ENCODE results near the gene FAM163B.

FAM163B gene

DNA sequence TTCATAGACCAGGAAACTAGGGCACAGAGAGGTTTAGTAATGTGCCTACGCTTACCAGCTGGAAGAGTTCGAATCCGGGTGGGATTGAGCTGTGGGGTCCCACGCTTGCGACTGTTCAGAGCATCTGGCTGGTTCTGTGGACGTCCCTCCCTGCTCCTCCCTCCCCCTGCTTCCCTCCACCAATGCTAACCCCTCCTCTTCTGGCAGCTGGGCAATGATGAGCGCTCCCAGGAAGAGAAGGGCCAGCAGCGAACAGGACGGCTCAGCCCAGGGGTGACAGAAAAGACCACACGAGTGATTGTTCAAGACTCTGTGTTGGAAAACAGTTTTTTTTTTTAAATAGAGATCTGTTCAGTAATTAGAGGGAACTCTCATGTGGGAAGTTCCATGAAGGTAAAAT is 6.9 kb downstream of the FAM163B start:
- H3K9ac ChIP-seq (ENCODE audit: low read length in 5 of 5), result no peak overlapping the region
- H3K9me3 ChIP-seq (ENCODE audit: control insufficient read depth in 5 of 5, low read length in 5 of 5), result peaks cover 5 to 23% (median 21%) of the 10 kb centered on the region in 5 donors
- H3K4me3 ChIP-seq (ENCODE audit: low read depth in 1 of 5, low read length in 5 of 5), result no peak overlapping the region
- H3K27ac ChIP-seq (ENCODE audit: low read depth, low read length), result no peak overlapping the region
- peaks cover 27 to 52% (median 47%) of the 10 kb centered on the region in 5 donors for H3K27me3 ChIP-seq (ENCODE audit: control insufficient read depth in 5 of 5, insufficient read depth in 4 of 5, low read length in 5 of 5)
- H3K36me3 ChIP-seq (ENCODE audit: control insufficient read depth in 5 of 5, insufficient read depth in 5 of 5, low read length in 5 of 5), result no peaks in the 10 kb centered on the region
- H3K4me1 ChIP-seq (ENCODE audit: control insufficient read depth in 5 of 5, insufficient read depth in 5 of 5, low read length in 5 of 5), result no peaks in the 10 kb centered on the region

DNA sequence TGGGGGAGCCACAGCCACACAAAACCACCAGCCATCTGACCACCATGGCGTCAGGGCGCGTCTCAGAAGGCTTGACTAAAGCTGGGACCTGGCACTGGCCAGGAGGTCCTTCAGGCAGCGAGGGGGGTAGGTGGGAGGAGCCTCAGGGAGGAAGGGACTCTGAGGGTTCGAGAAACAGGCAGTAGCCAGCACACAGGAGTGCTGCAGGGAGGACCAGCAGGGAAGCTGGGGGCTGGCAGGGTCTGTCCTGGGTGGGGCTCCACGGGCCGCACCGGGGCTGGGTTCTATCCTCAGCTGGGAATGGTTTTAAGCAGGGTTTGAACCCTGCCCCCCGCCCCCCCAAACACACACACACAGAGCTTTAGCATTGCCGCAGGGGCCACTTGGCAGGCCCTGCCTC is 7.4 kb downstream of the FAM163B start:
- peaks cover 11 to 28% (median 26%) of the 10 kb centered on the region in 5 donors for H3K9me3 ChIP-seq (ENCODE audit: control insufficient read depth in 5 of 5, low read length in 5 of 5)
- H3K4me1 ChIP-seq (ENCODE audit: control insufficient read depth in 5 of 5, insufficient read depth in 5 of 5, low read length in 5 of 5), result no peaks in the 10 kb centered on the region
- H3K27ac ChIP-seq (ENCODE audit: low read depth, low read length), result no peak overlapping the region
- H3K9ac ChIP-seq (ENCODE audit: low read length in 5 of 5), result no peak overlapping the region
- no peaks in the 10 kb centered on the region for H3K36me3 ChIP-seq (ENCODE audit: control insufficient read depth in 5 of 5, insufficient read depth in 5 of 5, low read length in 5 of 5)
- peaks cover 24 to 47% (median 42%) of the 10 kb centered on the region in 5 donors for H3K27me3 ChIP-seq (ENCODE audit: control insufficient read depth in 5 of 5, insufficient read depth in 4 of 5, low read length in 5 of 5)
- H3K4me3 ChIP-seq (ENCODE audit: low read depth in 1 of 5, low read length in 5 of 5), result no peak overlapping the region

DNA sequence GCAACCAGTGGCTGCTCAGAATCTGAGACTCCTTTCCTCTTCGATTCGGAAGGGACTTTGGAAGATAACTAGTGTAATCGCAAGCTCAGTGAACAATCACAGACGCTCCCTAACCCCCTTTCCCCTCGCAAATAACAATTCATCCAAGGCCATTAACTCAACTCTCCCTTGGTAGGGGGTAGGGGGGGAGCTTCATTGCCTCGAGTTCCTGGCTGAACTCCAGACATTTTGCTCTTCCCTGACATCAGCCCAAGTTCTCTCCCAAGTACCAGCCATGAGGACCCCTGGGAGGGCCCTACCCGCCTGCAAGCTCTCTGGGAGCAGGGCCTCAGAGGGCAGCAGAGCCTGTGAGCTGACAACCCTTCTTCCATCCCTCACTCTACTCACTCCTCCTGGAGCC is 8.4 kb downstream of the FAM163B start:
- no peaks in the 10 kb centered on the region for H3K36me3 ChIP-seq (ENCODE audit: control insufficient read depth in 5 of 5, insufficient read depth in 5 of 5, low read length in 5 of 5)
- peaks cover 13 to 37% (median 33%) of the 10 kb centered on the region in 5 donors for H3K27me3 ChIP-seq (ENCODE audit: control insufficient read depth in 5 of 5, insufficient read depth in 4 of 5, low read length in 5 of 5)
- no peak overlapping the region for H3K27ac ChIP-seq (ENCODE audit: low read depth, low read length)
- no peaks in the 10 kb centered on the region for H3K4me1 ChIP-seq (ENCODE audit: control insufficient read depth in 5 of 5, insufficient read depth in 5 of 5, low read length in 5 of 5)
- peaks cover 11 to 37% (median 35%) of the 10 kb centered on the region in 5 donors for H3K9me3 ChIP-seq (ENCODE audit: control insufficient read depth in 5 of 5, low read length in 5 of 5)
- no peak overlapping the region for H3K9ac ChIP-seq (ENCODE audit: low read length in 5 of 5)
- H3K4me3 ChIP-seq (ENCODE audit: low read depth in 1 of 5, low read length in 5 of 5), result no peak overlapping the region

DNA sequence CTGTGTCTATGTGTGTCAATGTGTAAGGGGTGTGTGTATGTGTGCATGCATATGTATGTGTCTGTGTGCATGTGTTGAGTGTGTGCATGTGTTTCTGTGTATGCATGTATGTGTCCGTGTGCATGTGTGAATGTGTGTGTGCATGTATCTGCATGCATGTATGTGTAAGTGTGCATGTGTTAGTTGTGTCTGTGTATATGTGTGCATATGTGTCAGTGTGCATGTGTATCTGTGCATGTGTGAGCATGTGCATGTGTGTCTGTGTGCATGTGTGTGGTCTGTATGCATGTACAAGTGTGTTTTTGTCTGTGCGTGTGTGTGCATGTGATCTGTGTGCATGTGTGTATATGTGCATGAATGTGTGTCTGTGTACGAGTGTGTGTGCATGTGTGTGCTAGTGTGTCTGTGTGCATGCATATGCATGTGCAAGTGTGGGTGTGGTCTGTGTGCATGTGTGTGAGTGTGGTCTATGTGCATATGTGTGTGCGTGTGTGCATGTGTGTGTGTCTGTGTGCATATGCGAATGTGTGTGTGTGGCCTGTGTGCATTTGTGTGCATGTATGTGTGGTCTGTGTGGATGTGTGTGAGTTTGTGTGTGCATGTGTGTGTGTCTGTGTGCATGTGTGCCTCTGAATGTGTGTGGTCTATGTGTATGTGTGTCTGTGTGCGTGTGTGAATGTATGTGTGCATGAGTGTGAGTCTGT is 9.6 kb downstream of the FAM163B start:
- H3K9ac ChIP-seq (ENCODE audit: low read length in 5 of 5), result no peak overlapping the region
- H3K9me3 ChIP-seq (ENCODE audit: control insufficient read depth in 5 of 5, low read length in 5 of 5), result peaks cover 11 to 42% (median 35%) of the 10 kb centered on the region in 5 donors
- no peak overlapping the region for H3K4me3 ChIP-seq (ENCODE audit: low read depth in 1 of 5, low read length in 5 of 5)
- no peak overlapping the region for H3K27ac ChIP-seq (ENCODE audit: low read depth, low read length)
- no peaks in the 10 kb centered on the region for H3K4me1 ChIP-seq (ENCODE audit: control insufficient read depth in 5 of 5, insufficient read depth in 5 of 5, low read length in 5 of 5)
- no peaks in the 10 kb centered on the region for H3K36me3 ChIP-seq (ENCODE audit: control insufficient read depth in 5 of 5, insufficient read depth in 5 of 5, low read length in 5 of 5)
- peaks cover 8 to 30% (median 24%) of the 10 kb centered on the region in 5 donors for H3K27me3 ChIP-seq (ENCODE audit: control insufficient read depth in 5 of 5, insufficient read depth in 4 of 5, low read length in 5 of 5)

DNA sequence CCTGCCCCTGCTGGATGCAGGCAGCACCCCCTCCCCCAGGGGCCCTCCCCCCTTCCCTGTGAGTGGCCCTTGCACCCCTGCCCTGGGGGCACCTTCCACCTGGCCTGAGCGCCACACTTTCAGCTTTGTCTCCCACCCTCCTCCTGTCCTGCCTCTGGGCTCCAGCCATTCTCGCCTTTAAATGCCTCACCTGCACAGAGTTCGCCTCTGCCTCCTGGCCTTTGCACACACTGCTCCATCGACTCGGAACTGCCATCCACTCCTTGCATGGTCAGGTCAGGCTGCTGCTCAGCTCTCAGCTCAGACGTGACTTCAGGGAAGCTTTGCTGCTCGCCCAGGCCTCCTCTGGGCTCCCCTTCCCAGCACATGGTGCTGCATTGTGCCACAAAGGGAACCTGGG is 10.2 kb downstream of the FAM163B start:
- no peaks in the 10 kb centered on the region for H3K4me1 ChIP-seq (ENCODE audit: control insufficient read depth in 5 of 5, insufficient read depth in 5 of 5, low read length in 5 of 5)
- no peak overlapping the region for H3K4me3 ChIP-seq (ENCODE audit: low read depth in 1 of 5, low read length in 5 of 5)
- no peaks in the 10 kb centered on the region for H3K36me3 ChIP-seq (ENCODE audit: control insufficient read depth in 5 of 5, insufficient read depth in 5 of 5, low read length in 5 of 5)
- no peak overlapping the region for H3K27ac ChIP-seq (ENCODE audit: low read depth, low read length)
- H3K9ac ChIP-seq (ENCODE audit: low read length in 5 of 5), result no peak overlapping the region
- peaks cover 11 to 42% (median 35%) of the 10 kb centered on the region in 5 donors for H3K9me3 ChIP-seq (ENCODE audit: control insufficient read depth in 5 of 5, low read length in 5 of 5)
- peaks cover 11 to 32% (median 23%) of the 10 kb centered on the region in 5 donors for H3K27me3 ChIP-seq (ENCODE audit: control insufficient read depth in 5 of 5, insufficient read depth in 4 of 5, low read length in 5 of 5)

DNA sequence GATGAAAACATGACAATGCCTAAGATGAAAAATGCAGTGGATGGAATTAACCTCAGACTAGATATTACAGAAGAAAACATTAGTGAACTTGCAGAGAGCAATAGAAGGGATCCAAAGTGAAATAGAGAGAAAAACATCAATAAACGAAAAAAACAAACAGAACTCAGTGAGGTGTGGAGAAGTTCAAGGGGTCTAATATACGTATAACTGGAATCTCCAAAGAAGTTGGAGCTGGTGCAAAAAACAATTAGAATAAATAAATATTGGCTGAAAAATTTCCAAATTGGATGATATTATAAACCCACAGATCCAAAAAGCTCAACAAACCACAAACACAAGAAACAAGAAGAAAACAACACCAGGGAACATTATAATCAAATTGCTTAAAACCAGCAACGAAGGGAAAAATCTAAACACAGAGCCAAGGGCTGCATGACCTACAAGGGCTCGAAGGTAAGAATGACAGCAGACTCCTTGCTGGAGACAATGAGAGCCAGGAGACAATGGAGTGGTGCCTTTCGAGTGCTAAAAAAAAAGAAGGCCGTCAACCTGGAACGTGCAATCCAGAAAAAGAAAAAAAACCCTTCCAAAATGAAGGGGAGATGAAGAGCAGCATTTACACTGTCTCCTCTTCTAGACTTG is 11.8 kb downstream of the FAM163B start:
- H3K4me3 ChIP-seq (ENCODE audit: low read depth in 1 of 5, low read length in 5 of 5), result no peak overlapping the region
- H3K36me3 ChIP-seq (ENCODE audit: control insufficient read depth in 5 of 5, insufficient read depth in 5 of 5, low read length in 5 of 5), result no peaks in the 10 kb centered on the region
- H3K27ac ChIP-seq (ENCODE audit: low read depth, low read length), result no peak overlapping the region
- H3K9ac ChIP-seq (ENCODE audit: low read length in 5 of 5), result no peak overlapping the region
- H3K4me1 ChIP-seq (ENCODE audit: control insufficient read depth in 5 of 5, insufficient read depth in 5 of 5, low read length in 5 of 5), result no peaks in the 10 kb centered on the region
- H3K27me3 ChIP-seq (ENCODE audit: control insufficient read depth in 5 of 5, insufficient read depth in 4 of 5, low read length in 5 of 5), result peaks cover 3 to 34% (median 22%) of the 10 kb centered on the region in 5 donors
- peaks cover 11 to 42% (median 35%) of the 10 kb centered on the region in 5 donors for H3K9me3 ChIP-seq (ENCODE audit: control insufficient read depth in 5 of 5, low read length in 5 of 5)

DNA sequence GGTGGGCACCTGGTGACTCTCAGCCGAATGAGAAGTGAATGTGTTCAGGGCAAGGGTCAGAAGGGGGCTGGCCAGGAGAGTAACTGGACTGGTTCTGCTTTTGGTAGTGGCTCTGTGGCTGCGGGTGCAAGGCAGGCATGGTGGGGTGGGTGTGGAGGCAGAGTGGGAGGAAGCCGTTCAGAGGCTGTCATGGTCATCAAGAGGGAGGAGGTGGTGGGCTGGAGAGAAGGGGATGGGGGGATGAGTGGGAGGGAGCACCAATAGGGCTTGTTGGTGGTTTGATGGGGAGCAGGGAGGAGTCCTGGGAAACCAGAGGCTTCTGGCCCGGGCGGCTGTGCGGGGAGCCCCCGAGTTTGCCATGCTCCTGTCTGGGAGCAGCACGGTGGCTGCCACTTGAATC is 13.3 kb downstream of the FAM163B start:
- Histone ChIP-seq H3K27ac (ENCODE audit: low read depth, low read length) (no peak overlapping the region), H3K9ac (ENCODE audit: low read length in 5 of 5) (no peak overlapping the region), H3K27me3 (ENCODE audit: control insufficient read depth in 5 of 5, insufficient read depth in 4 of 5, low read length in 5 of 5) (peaks cover 14 to 35% (median 17%) of the 10 kb centered on the region in 5 donors), H3K36me3 (ENCODE audit: control insufficient read depth in 5 of 5, insufficient read depth in 5 of 5, low read length in 5 of 5) (no peaks in the 10 kb centered on the region), H3K9me3 (ENCODE audit: control insufficient read depth in 5 of 5, low read length in 5 of 5) (peaks cover 11 to 42% (median 35%) of the 10 kb centered on the region in 5 donors), H3K4me3 (ENCODE audit: low read depth in 1 of 5, low read length in 5 of 5) (no peak overlapping the region), H3K4me1 (ENCODE audit: control insufficient read depth in 5 of 5, insufficient read depth in 5 of 5, low read length in 5 of 5) (no peaks in the 10 kb centered on the region)

DNA sequence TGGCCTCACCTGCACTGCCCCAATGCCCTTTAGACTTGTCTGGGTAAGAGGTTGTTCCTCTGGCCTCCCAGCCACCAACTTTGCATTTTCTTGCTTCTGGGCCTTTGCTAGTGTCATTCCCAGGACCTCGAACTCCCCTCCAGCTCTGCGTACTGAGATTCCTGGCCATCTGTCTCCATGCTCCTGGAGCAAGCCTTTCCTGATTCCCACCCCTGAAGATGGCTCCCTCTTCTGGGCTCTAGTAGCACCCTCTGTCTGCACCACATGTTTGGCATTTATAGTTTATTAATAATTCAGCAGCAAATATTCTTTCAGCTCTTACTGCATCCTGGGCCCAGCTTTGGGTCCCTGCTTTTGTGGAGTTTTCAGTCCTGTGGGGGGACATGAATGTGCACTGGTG is 14.9 kb downstream of the FAM163B start:
- Histone ChIP-seq H3K27ac (ENCODE audit: low read depth, low read length) (no peak overlapping the region), H3K27me3 (ENCODE audit: control insufficient read depth in 5 of 5, insufficient read depth in 4 of 5, low read length in 5 of 5) (peaks cover 15 to 39% (median 24%) of the 10 kb centered on the region in 5 donors), H3K4me3 (ENCODE audit: low read depth in 1 of 5, low read length in 5 of 5) (no peak overlapping the region), H3K9me3 (ENCODE audit: control insufficient read depth in 5 of 5, low read length in 5 of 5) (peaks cover 11 to 40% (median 32%) of the 10 kb centered on the region in 5 donors), H3K4me1 (ENCODE audit: control insufficient read depth in 5 of 5, insufficient read depth in 5 of 5, low read length in 5 of 5) (no peaks in the 10 kb centered on the region), H3K36me3 (ENCODE audit: control insufficient read depth in 5 of 5, insufficient read depth in 5 of 5, low read length in 5 of 5) (no peaks in the 10 kb centered on the region), H3K9ac (ENCODE audit: low read length in 5 of 5) (no peak overlapping the region)

DNA sequence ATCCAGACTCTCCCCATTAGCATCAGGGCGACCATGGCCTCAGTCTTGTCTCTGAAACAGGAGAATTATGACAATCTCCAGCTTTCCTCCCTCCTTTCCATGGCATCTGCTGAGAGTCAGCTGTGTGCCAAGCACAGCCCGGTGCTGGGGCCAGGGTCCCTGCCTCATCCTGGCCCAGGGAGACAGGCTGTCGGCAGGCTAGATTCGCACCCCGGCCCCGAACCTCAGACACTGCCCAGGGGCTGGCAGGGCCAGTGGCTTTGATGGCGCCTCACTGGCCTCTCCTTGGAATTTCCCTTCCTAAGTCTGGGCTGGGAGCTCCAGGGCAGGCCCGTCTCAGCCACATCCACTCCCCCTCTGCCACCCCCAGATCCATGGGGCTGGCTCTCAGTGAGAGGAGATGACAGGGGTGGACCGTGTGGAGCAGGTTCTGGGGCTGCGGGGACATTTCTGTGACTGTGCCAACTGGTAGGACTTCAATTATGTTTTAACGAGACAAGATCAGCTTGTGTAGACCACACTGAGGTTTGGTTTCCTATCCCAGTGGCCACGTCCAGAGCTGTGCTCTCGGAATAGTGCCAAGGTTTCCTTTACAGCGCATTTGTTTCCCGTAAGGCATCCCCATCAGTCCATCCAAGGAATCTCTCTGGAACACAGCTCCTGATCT is 15.5 kb downstream of the FAM163B start:
- H3K4me1 ChIP-seq (ENCODE audit: control insufficient read depth in 5 of 5, insufficient read depth in 5 of 5, low read length in 5 of 5), result no peaks in the 10 kb centered on the region
- H3K27me3 ChIP-seq (ENCODE audit: control insufficient read depth in 5 of 5, insufficient read depth in 4 of 5, low read length in 5 of 5), result peaks cover 15 to 41% (median 28%) of the 10 kb centered on the region in 5 donors
- peaks cover 11 to 34% (median 31%) of the 10 kb centered on the region in 5 donors for H3K9me3 ChIP-seq (ENCODE audit: control insufficient read depth in 5 of 5, low read length in 5 of 5)
- H3K36me3 ChIP-seq (ENCODE audit: control insufficient read depth in 5 of 5, insufficient read depth in 5 of 5, low read length in 5 of 5), result no peaks in the 10 kb centered on the region
- no peak overlapping the region for H3K27ac ChIP-seq (ENCODE audit: low read depth, low read length)
- H3K4me3 ChIP-seq (ENCODE audit: low read depth in 1 of 5, low read length in 5 of 5), result no peak overlapping the region
- no peak overlapping the region for H3K9ac ChIP-seq (ENCODE audit: low read length in 5 of 5)
